Renal cortex interstitium (tissue), 11 donors: ENCODE results near the gene XK. TPM values are rescaled to one million over a fixed set of nuclear protein-coding genes. Genes with fewer than 3 reads are reported as not detected.
"Not testable (repeated sequence)": the region's sequence is repeated elsewhere in the genome, so short reads cannot be mapped to it uniquely, and the experiment has no call there.

ENCODE experiments used
- DNase-seq, 11 donors: peaks; one replicate each; pipeline ENCODE4 v3.0.0-alpha.2; 2013; ENCODE audit warnings: low read depth in 9 of 11, low spot score in 4 of 11; ENCODE audit errors: extremely low read depth in 1 of 11
- polyA plus RNA-seq, 3 donors: library from polyadenylated mRNA; unstranded; fragments of 120-200 nt; gene quantifications; one replicate each; pipeline ENCODE4 v1.2.1, GENCODE V29; 2013; ENCODE audit not compliant: insufficient read length in 3 of 3

The XK gene
- polyA plus RNA-seq, 3 donors, result 1.0 to 1.8 (median 1.1) TPM

GRCh38 chrX:37745354-37745753, 59.8 kb downstream of the XK start:
- peak in 10 of 11 donors; percentile 21 to 60 (median 40) for DNase-seq

GRCh38 chrX:37745835-37746217, 60.2 kb downstream of the XK start:
- no peak for DNase-seq

- no peak for DNase-seq
Measured at GRCh38 chrX:37746218-37746941, 60.8 kb downstream of the XK start.

GRCh38 chrX:37746951-37747350, 61.4 kb downstream of the XK start:
- DNase-seq, result no peak

- DNase-seq, result no peak
Measured at GRCh38 chrX:37752281-37752680, 66.7 kb downstream of the XK start.

- no peak for DNase-seq
Measured at GRCh38 chrX:37752936-37753335, 67.3 kb downstream of the XK start.

- DNase-seq, result no peak
Measured at GRCh38 chrX:37753384-37753783, 67.8 kb downstream of the XK start.

GRCh38 chrX:37754516-37754915, 68.9 kb downstream of the XK start:
- no peak for DNase-seq

GRCh38 chrX:37755025-37755424, 69.4 kb downstream of the XK start:
- DNase-seq, result no peak

- no peak for DNase-seq
Measured at GRCh38 chrX:37757082-37757481, 71.5 kb downstream of the XK start.

GRCh38 chrX:37759351-37759750, 73.8 kb downstream of the XK start:
- DNase-seq, result no peak

- no peak for DNase-seq
Measured at GRCh38 chrX:37759878-37760418, 74.4 kb downstream of the XK start.

- no peak for DNase-seq
Measured at GRCh38 chrX:37763400-37763799, 77.8 kb downstream of the XK start.

- DNase-seq, result peak in 1 of 11 donors; percentile 5
Measured at GRCh38 chrX:37765507-37765906, 79.9 kb downstream of the XK start.

GRCh38 chrX:37767430-37767829, 81.8 kb downstream of the XK start:
- DNase-seq, result no peak

- DNase-seq, result not testable (repeated sequence)
Measured at GRCh38 chrX:37768866-37769265, 83.3 kb downstream of the XK start.

GRCh38 chrX:37776283-37776986, 90.8 kb downstream of the XK start:
- DNase-seq, result no peak

GRCh38 chrX:37776987-37777325, 91.4 kb downstream of the XK start:
- no peak for DNase-seq

GRCh38 chrX:37779857-37780256, 94.3 kb downstream of the XK start, which contains the start of gene CYBB:
Gene CYBB, plus strand, starts transcription at chrX:37780059. Its CDS starts 19 bp downstream, at chrX:37780078.
- no peak for DNase-seq

GRCh38 chrX:37781081-37781480, 95.5 kb downstream of the XK start:
- no peak for DNase-seq
